HG02885 (cell line): ENCODE data around the gene TIMM13.
A peak's percentile ranks its signal among the peaks of the same experiment; 100 is the strongest.

ENCODE experiments used
- ATAC-seq: cut with Tn5 transposase; IDR thresholded peaks from one replicate; pipeline ENCODE4 v1.9.1; 2021; ENCODE audit warnings: mild to moderate bottlenecking; ENCODE audit not compliant: unreplicated experiment, poor library complexity

Gene TIMM13

DNA sequence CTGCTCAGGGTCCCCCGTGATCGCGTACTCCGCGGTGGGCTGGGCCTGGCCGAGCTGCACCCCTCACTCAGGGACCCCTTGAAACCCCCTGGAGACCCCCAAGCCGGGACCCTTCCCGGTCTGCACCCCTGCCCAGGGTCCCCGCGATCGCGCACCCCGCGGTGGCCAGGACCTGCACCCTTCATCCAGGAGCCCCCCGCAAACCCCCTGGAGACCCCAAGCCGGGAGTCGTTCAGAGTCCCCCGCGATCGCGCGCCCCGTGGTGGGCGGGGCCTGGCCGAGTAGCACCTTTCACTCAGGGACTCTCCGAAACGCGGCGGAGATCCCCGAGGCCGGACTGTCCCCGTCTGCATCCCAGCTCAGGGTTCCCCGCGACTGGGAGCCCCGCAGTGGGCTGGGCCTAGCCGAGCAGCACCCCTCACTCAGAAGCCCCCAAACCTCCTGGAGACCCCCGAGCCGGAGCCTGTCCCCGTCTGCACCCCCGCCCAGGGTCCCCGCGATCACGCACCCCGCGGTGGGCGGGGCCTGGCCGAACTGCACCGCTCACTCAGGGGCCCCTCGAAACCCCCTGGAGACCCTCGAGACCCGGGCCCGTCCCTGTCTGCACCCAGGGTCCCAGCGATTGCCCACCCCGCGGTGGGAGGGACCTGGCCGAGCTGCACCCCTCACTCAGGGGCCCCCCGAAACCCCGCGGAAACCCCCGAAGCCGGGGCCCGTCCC, 28.6 kb upstream of the TIMM13 start:
- peak; percentile 38 for ATAC-seq

DNA sequence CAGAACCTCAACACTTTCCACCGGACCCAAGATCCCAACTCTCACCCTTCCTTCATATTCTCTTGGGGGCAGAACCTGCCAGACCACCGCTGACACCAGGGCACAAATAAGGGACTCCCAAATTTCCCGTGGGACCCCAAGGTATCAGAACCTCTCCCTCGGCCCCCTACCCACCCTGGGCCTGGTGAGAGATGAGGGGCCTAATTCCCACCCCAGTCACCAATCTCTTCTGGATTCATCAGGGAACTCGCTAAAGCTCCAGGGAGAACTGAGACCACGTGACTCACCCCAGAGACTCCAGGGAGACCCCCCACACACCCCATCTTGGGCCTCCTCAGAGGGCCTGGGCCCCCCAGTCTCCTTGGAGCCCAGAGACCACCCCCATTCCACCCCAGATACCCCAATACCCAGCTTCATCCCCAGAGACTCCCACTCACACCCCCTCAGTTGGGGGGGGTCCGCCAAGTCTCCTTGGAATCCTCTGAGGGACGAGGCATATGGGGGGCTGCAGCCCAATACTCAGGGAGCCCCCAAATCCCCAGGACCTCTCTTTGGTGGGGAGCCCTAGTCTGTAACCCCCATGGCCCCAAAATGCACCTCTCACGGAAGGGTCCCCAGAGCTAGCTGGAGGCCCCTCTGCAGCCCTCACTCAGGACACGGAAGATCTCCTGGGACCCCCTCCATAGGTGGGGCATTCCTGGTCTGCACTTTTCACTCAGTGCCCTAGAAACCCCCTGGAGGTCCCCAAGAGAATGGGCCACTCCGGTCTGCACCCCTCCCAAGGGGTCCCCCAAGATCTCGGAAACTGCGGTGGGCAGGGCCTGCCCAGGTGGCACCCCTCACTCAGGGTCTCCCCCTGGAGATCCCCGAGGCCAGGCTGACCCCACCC, 27.8 kb upstream of the TIMM13 start:
- no peak for ATAC-seq

DNA sequence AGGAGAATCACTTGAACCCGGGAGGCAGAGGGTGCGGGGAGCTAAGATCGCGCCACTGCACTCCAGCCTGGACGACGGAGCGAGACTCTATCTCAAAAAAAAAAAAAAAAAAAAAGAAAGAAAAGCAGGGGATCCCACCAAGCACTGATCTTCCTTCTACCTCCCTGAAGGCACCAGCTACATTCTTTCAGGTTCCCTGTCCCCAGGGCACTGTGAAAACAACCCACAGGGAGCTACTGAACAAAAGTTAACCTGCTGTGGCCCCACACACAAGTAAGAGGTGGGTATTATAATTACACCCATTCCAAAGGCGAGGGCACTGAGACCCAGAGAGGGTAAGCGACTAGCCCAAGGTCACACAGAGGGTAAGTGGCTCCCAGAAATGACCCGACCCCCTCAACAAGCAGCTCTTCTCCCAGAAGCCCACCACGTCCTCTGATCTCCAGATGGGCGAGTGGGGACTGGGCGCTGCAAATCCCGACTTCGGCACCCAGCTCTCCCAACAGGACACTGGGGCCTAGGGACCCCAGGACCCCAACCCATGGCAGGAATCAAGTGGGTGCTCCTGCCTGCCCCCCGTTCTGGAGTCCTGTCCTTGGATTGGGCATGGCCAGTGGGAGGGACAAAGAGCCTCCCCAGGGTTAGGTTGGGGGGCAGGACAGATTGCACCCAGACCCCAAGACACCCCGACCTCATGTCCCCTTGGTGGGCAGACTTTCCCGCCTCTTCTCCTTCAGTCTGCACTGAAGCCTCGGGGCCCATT, 27.0 kb upstream of the TIMM13 start:
- ATAC-seq = no peak

DNA sequence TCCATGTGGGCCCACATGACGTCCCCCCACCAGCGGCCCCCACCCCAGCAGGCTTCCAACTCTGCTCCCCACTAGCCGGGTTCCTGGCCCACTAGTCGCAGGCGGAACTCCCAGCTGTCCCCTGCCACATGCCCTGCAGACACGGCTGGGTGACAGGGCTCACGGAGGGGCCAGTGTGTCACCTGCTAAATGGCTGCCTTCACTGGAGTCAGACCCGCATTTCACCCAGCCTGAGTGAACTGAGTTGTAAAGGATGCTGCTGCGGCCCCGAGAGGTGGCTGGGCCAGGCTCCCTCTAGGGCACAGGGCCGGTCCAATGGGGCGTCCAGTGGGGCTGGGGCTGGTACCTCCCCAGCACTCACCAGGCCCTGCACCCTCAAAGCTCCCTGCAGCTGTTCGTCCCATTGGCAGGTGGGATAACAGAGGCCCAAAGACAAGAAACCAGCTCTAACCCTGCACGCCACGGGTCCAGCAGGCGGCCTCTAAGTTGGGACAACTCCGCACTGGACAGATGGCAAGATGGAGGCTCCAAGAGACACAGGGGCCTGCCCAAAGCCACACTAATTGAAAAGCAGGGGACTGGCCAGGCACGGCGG, 26.1 kb upstream of the TIMM13 start:
- no peak for ATAC-seq

DNA sequence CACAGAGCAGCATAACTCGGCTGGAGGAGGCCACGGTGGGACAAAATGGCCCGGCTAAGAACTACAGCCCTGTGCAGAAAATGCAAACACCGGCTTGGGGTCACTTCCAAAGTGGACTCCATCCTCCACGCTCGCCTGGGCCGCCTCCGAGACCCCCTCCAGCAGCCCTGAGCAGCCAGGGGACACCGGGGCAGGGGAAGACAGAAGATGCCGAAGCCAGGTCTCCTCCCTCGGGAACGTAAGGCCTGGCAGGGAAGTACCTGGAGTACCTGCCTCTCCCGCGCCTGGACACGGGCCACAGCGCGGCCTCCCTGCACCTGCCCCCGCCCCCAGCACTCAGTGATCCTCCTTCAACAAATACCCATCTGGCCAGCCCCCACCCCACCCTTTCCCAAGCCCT, 24.4 kb upstream of the TIMM13 start:
- ATAC-seq = no peak

DNA sequence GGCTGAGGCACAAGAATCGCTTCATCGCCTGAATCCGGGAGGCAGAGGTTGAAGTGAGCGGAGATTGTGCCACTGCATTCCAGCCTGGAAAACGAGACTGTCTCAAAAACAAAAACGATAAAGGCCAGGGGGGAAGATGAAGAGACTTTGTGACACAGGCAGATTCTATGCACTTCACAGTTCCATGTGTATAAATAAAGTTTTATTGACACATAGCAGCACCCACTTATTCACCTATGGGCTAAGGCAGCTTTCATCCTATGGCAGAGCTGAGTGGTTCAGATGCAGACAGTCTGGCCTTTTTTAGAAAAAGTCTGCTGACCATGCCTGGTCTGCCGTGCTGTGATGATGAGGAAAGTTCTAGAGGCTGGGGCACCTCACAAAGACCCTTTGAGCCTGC, 23.8 kb upstream of the TIMM13 start:
- no peak for ATAC-seq

DNA sequence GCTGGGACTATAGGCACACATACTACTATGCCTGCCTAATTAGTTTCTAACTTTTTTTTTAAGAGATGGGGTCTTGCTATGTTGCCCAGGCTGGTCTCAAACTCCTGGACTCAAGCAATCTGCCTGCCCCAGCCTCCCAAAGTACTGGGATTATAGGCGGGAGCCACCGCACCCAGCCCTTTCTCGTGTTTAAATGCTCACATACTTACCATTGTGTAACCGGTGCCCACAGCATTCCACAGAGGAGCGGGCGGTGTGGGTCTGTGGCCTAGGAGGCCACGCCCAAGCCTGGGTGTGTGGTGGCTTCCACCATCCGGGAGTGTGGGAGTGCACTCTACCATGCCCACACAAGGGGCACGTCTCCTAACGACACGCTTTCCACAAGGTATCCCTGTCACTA, 21.6 kb upstream of the TIMM13 start:
- ATAC-seq = no peak

DNA sequence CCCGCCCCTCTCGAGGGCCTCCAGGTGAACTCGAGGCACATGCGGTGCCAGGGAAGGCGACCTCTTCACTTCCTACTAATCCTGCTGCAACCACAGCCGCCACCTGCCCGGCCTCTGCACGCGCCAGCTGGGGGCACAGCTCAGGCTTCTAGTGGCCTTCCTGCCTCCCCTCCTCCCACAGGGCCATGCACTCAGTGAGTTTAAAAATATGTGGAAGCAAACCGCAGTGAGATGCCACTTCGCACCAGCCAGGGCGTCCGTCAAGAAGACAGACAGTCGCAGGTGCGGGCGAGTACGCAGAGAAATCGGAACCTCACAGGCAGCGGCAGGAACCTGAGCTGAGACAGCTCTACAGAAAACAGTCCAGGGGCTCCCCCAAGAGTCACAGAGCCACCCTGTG, 19.0 kb upstream of the TIMM13 start:
- no peak for ATAC-seq

DNA sequence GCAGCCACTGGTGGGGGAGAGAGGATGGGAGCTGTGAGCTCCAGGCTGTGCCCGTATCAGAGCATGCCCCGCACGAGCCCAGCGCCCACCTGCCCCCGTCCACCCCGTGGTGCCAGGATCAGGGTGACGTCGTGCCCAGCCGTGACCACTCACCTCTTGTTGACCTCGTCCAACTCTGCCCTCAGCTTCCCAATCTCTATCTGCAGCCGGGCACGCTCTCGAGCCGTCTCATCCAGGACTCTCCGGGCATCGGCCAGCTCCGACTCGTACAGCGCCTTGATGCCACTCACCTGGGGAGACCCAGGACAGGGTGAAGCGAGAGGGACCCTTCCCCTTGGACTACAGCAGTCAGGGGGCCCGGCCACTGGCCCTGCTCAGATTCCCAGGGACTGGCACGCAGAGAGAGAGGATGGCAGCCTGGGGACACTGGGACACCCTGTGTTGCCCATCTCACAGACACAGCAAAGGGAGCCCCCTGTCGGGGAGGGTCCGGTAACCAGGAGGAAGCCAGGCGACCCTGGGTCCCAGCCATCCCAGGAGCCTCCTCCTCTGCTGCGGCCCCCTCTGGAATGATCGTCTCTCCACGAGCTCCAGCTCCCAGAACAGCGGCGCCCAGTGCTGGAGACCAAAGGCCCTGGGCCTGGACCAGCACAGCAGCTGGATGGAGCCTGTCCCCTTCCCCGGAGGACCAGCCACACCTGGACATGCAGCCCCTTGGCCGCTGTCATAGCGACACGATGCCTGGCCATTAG, 17.0 kb upstream of the TIMM13 start:
- ATAC-seq = no peak

DNA sequence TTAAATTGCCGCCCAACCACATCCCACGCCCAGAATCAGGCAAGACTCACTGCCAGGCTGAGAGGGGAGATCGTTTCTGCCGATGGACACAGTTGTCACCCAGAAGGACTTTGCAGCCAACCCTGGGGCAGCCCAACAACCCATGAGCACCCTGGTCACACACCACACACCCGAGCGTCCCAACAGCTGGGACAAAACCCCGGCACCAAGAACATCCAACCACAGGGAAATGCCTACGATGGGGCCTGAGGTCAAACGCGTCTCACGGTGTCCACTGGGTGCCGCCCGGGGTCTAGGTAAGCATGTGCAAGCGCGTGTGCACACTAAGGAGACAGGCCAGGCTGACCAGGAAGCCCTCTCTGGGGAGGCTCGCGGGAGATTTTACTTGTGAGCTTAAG, 16.4 kb upstream of the TIMM13 start:
- no peak for ATAC-seq

DNA sequence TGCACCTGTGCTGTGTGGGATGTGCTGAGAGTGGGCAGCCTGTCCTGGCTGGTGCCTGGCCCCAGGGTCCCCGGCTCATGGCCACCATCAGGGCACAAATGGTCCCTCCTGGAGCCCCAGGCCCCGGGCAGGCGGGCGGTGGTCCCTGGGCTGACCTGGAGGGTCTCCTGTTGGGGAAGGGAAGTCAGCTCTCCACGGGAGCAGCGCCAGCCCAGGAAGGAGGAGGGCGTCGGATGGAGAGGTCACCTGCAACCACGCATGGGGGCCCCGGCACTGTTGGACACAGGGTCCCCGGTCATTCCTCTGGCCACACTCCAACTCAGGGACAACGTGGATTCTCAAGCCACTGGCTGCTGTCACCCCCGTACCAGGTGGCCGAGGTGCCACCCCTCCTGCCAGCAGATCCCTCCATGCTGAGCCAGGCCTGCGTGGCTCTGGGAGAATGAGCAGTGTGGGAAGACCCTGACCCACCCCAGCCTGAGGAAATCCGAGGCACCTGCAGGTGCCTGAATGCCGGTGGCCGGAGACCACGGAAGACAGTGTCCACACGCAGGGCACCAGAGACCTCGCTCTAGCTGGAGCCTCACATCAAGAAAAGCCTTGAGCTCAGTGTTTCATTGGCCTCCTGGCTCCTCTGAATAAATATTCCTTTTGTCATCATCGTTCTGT, 15.9 kb upstream of the TIMM13 start:
- no peak for ATAC-seq

DNA sequence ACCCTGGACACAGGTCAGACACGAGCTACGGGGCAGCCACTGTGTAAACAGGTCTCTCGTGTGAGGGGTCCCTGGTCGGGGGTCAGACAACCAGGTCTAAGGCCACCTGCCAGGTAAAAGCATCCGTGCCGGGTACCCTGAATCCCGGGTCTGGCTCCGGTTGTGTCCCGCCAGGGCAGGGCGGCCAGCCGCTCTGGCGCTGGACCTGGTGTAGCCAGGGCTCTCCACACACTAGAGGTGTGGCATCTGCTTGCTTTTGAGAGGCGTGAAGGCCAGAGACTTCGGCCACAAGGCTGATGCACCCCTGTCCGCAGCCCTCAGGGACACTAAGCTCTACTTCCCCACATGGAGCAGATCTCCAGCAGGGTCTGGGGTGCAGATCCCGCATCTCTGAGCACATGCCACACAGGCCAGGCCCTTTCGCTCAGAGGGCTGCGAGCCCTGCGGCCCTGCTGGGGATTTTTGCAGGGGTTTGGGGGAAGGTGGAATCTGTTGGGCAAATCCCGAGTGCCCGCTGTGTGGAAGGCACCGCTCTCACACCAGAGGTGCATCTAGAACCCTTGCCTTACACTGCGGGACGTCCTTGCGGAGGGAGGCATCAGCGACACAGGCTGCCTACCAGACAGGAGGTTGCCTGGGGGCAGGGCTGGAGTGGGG, 13.8 kb upstream of the TIMM13 start:
- no peak for ATAC-seq

DNA sequence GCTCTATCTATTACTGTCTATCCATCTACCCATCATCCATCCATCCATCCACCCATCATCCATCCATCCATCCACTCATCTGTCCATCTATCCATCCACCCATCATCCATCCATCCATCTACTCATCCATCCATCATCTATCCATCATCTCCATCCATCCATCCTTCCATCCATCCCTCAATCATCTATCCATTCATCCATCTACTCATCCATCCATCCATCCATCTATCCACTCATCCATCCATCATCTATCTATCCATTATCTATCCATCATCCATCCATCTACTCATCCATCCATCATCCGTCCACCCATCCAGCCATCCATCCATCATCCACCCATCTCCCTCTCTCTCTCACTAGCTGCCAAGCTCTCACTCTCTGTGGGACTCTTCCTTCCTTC, 13.1 kb upstream of the TIMM13 start:
- no peak for ATAC-seq

DNA sequence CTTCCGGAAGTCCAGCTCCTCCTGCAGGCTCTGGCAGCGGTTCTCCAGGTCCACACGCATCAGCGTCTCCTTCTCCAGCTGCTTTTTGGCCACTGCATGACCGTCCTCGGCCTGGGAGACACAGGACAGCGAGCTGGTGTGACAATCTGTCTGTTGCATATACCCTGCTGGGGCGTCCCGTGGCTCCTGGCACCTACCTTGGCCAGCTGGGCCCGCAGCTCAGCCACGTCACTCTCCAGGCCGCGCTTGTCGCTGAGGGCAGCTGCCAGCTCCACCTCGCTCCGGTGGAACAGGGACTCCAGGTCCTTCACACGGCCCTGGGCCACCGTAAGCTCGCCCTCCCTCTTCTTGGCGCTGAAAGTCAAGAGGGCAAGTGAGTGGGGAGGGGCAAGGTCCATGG, 10.8 kb upstream of the TIMM13 start:
- no peak for ATAC-seq

DNA sequence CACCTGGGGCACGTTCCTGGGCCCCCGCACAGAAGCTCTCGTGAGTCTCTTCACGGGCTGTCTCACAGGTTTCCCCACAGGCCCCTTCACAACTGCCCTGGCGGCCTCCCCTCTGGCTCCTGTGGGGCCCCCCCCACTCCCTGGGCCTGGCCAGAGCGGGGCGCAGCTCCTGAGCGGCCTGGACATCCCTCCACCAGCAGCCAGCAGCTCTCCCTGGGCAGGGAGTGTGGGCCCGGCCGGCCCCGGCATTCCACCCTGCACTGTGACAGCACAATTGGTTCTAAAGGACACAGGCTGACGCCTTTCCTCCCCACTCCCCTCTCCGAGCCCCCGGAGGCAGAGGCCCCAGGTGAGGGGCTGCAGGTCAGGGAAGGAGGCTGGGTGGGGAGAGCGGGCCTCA, 9.5 kb upstream of the TIMM13 start:
- ATAC-seq = no peak

DNA sequence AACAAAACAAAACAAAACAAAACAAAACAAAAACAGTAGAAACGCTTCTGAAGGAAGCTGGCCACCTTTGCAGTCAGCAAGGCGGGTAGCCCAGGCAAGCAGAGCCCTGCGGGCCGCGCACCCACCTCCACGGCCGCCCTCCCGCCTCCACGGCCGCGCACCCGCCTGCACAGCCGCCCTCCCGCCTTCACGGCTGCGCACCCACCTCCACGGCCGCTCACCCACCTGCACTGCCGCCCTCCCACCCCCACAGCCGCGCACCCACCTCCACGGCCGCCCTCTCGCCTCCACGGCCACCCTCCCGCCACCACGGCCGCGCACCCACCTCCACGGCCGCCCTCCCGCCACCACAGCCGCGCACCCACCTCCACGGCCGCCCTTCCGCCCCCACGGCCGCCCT, 9.0 kb upstream of the TIMM13 start:
- no peak for ATAC-seq

DNA sequence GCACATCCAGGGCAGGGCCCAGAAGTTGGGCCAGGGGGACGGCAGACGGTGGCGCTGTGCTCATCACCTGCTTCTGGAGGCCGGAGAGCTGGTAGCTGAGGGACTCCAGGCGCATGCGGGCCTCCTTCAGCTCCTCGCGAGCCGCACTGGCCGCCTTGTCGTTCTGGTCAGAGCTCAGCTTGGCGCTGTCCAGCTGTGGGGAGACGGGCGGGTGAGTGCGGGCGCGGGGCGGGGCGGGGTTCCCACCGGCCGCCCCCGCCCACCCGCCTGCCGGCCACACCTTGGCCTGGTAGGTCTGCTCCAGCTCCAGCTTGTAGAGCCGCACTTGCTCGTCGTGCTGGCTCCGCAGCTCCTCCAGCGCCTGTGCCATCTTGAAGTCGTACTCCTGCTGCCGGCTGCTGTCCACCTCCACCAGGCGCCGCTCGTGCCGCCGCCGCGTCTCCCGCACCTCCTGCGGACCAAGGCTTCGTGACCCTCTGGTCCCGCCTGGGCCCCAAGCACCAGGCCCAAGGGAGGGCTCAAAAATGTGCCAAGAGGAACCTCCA, 7.4 kb upstream of the TIMM13 start:
- no peak for ATAC-seq

DNA sequence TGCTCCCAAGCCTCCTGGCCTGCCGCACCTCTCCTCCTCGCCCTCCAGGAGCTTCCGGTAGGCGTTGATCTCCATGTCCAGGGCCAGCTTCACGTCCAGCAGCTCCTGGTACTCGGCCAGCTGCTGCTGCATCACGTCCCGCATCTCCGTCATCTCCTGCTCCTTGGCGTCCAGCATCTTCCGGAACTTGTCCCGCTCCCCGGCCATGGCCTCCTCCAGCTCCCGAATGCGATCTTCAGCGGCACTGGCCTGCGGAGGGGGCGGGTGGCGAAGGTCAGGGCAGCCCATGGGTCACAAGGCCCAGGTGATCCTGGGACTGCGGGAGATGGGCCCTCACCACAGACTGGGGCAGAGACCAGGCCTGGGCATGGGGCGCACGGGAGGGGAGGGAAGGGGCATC, 6.9 kb upstream of the TIMM13 start:
- ATAC-seq = no peak

DNA sequence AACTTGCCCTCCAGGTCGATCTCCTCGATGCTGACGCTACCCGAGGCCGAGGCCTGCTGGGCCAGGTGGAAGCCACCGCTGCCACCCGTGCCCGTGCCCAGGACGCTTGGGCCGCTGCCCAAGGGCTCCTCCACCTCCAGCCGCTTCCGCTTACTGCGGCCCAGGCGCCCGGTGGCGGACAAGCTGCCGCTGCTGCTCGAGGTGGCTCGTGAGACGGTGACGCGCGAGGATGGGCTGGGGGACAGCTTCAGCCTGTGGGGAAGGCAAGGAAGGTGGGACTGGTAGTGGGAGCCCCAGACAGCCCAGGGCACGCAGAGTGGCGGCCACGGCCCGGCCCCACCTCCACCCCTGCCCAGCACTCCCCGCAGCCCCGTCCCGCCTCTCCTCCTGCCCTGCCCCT, 6.5 kb upstream of the TIMM13 start:
- no peak for ATAC-seq
